NCI-H1105 (cell line): ENCODE measurements around the gene TMED6.
"Not testable (repeated sequence)": the region's sequence is repeated elsewhere in the genome, so short reads cannot be mapped to it uniquely, and the experiment has no call there.

Source experiments
- DNase-seq: peaks from one replicate; lab custom pipeline; 2025; lab: John Stamatoyannopoulos, UW

The TMED6 gene

GRCh38 chr16:69360070-69360469 is 8.5 kb upstream of the TMED6 start:
- not testable (repeated sequence) for DNase-seq

GRCh38 chr16:69350536-69351133 is 951 bp downstream of the TMED6 start:
- DNase-seq = no peak

GRCh38 chr16:69349536-69349935 is 2.0 kb downstream of the TMED6 start:
- no peak for DNase-seq

GRCh38 chr16:69348222-69348621 is 3.4 kb downstream of the TMED6 start:
- no peak for DNase-seq

- DNase-seq = no peak
These were observed 4.9 kb downstream of the TMED6 start for GRCh38 chr16:69346683-69347082.

GRCh38 chr16:69345923-69346322 is 5.7 kb downstream of the TMED6 start:
- no peak for DNase-seq

- no peak for DNase-seq
These were observed 7.4 kb downstream of the TMED6 start for GRCh38 chr16:69344171-69344570.

GRCh38 chr16:69340095-69340644 is 11.4 kb downstream of the TMED6 start:
- DNase-seq = no peak

- peak; percentile 86 for DNase-seq
These were observed 12.1 kb downstream of the TMED6 start, which contains the start of the genes COG8 and NIP7 for GRCh38 chr16:69339289-69340094. Gene COG8, minus strand, starts transcription at chr16:69339564. Its CDS starts 12 bp downstream, at chr16:69339552. Gene NIP7, plus strand, starts transcription at chr16:69339772. Its CDS starts 58 bp downstream, at chr16:69339830.

- DNase-seq = no peak
These were observed 12.9 kb downstream of the TMED6 start for GRCh38 chr16:69338557-69339288.

- no peak for DNase-seq
These were observed 16.9 kb downstream of the TMED6 start for GRCh38 chr16:69334696-69335095.

- peak; percentile 75 for DNase-seq
These were observed 21.1 kb downstream of the TMED6 start, which contains the start of gene PDF for GRCh38 chr16:69330286-69331109. Gene PDF, minus strand, starts transcription at chr16:69330588. Its CDS starts 18 bp downstream, at chr16:69330570.

- no peak for DNase-seq
These were observed 22.0 kb downstream of the TMED6 start for GRCh38 chr16:69329369-69330285.

GRCh38 chr16:69328854-69329316 is 22.7 kb downstream of the TMED6 start:
- no peak for DNase-seq

- DNase-seq = no peak
These were observed 23.8 kb downstream of the TMED6 start for GRCh38 chr16:69327585-69328310.

GRCh38 chr16:69326172-69326873 is 25.3 kb downstream of the TMED6 start:
- no peak for DNase-seq

GRCh38 chr16:69325784-69326171 is 25.8 kb downstream of the TMED6 start:
- DNase-seq = no peak

- no peak for DNase-seq
These were observed 26.9 kb downstream of the TMED6 start for GRCh38 chr16:69324585-69325253.
